K562 (cell line): ENCODE measurements around the gene CACTIN. TPM values are rescaled to one million over a fixed set of nuclear protein-coding genes. Genes with fewer than 3 reads are reported as not detected.

ENCODE experiments used
- ARHGAP35 ChIP-seq: fragments of 450-650 bp; IDR thresholded peaks from 2 replicates; pipeline ENCODE4 v1.6.1; 2018; ENCODE audit not compliant: partially characterized antibody
- BMI1 ChIP-seq: fragments of 150-350 bp; IDR thresholded peaks from 2 replicates; pipeline ENCODE4 v1.6.1; 2014; ENCODE audit warnings: low read length
- CCNT2 ChIP-seq: IDR thresholded peaks from 2 replicates; pipeline ENCODE4 v1.6.1; 2011; ENCODE audit warnings: borderline replicate concordance, low read depth, mild to moderate bottlenecking, moderate library complexity, mixed read lengths, low read length; ENCODE audit not compliant: insufficient read length; ENCODE audit errors: extremely low read depth
- CXXC5 ChIP-seq: fragments of 250-450 bp; sonication (Bioruptor Pico); IDR thresholded peaks from 2 replicates; pipeline ENCODE4 v1.8.0; 2022; ENCODE audit warnings: inconsistent platforms, mild to moderate bottlenecking, moderate library complexity
- FOXP1 ChIP-seq: sonication (generic); formaldehyde crosslinking; IDR thresholded peaks from 2 replicates; pipeline ENCODE4 v1.8.0; 2022; ENCODE audit warnings: mild to moderate bottlenecking, missing genetic modification reagents
- HMGN3 ChIP-seq: IDR thresholded peaks from 2 replicates; pipeline ENCODE4 v1.6.1; 2011; ENCODE audit warnings: borderline replicate concordance, low read depth, mild to moderate bottlenecking, mixed read lengths, low read length; ENCODE audit not compliant: insufficient read length; ENCODE audit errors: extremely low read depth
- L3MBTL2 ChIP-seq: fragments of 450-650 bp; IDR thresholded peaks from 2 replicates; pipeline ENCODE4 v1.6.1; 2016; ENCODE audit warnings: mild to moderate bottlenecking, moderate library complexity
- PCBP2 ChIP-seq: fragments of 200-400 bp; formaldehyde crosslinking; IDR thresholded peaks from 2 replicates; pipeline ENCODE4 v1.6.1; 2018; ENCODE audit warnings: low read length, low read depth, mild to moderate bottlenecking, moderate library complexity; ENCODE audit not compliant: poor library complexity, severe bottlenecking
- PHB ChIP-seq: fragments of 250-450 bp; sonication (Bioruptor Pico); IDR thresholded peaks from 2 replicates; pipeline ENCODE4 v1.5.0; 2021
- PHF20 ChIP-seq: fragments of 450-650 bp; IDR thresholded peaks from 2 replicates; pipeline ENCODE4 v1.6.1; 2018; ENCODE audit not compliant: partially characterized antibody
- POLR2A ChIP-seq: fragments of 450-650 bp; conservative IDR thresholded peaks from 2 replicates; pipeline ENCODE4 v1.6.1; 2016
- RHOXF2B ChIP-seq: fragments of 250-450 bp; sonication (Bioruptor Pico); conservative IDR thresholded peaks from 2 replicates; pipeline ENCODE4 v1.5.1; 2021
- XRCC5 ChIP-seq: fragments of 200-400 bp; formaldehyde crosslinking; IDR thresholded peaks from 2 replicates; pipeline ENCODE4 v1.6.1; 2017; ENCODE audit warnings: low read depth, mild to moderate bottlenecking, low read length
- ZNF311 ChIP-seq: fragments of 250-450 bp; sonication (Bioruptor Pico); IDR thresholded peaks from 2 replicates; pipeline ENCODE4 v1.4.0; 2020; ENCODE audit warnings: mild to moderate bottlenecking, moderate library complexity
- ZZZ3 ChIP-seq: fragments of 450-650 bp; IDR thresholded peaks from 2 replicates; pipeline ENCODE4 v1.6.1; 2016; ENCODE audit warnings: antibody characterized with exemption, mild to moderate bottlenecking, moderate library complexity
- polyA plus RNA-seq, 8 experiments: library from polyadenylated mRNA; depleted of rRNA in 4 of 8; stranded (reverse) in 5 of 8; unstranded in 3 of 8; fragments of >200 nt; fragmentation: Nextera tagmentation in 2 of 8; fragmentation: Illumina TruSeq in 1 of 8; extraction: Ambion mirVana in 2 of 8; extraction: Trizol in 1 of 8; gene quantifications; 2 replicates each; pipeline versions ENCODE4 v1.2.1 to v1.2.3, GENCODE V29; 2011 to 2014; ENCODE audit warnings: inconsistent platforms in 1 of 8, missing spikeins in 1 of 8
- total RNA-seq, 7 experiments: library from RNA; depleted of rRNA in 6 of 7; stranded (reverse); fragments of >200 nt in 6 of 7; fragmentation: Illumina TruSeq in 2 of 7; extraction: Trizol in 2 of 7; gene quantifications; 2 replicates each; pipeline versions ENCODE4 v1.2.1 to v1.2.3, GENCODE V29; 2011 to 2021; ENCODE audit warnings: low replicate concordance in 1 of 7
- TF ChIP-seq, protein P1 (sequence below): fragments of 250-450 bp; sonication (Bioruptor Pico); IDR thresholded peaks from 2 replicates; pipeline ENCODE4 v1.8.0; 2021; ENCODE audit warnings: borderline replicate concordance, mild to moderate bottlenecking, moderate library complexity; ENCODE audit not compliant: poor library complexity, severe bottlenecking
- TF ChIP-seq, protein P2 (sequence below): sonication (generic); formaldehyde crosslinking; IDR thresholded peaks from 2 replicates; pipeline ENCODE4 v1.8.0; 2023; ENCODE audit warnings: missing genetic modification reagents, mild to moderate bottlenecking, borderline replicate concordance
- TF ChIP-seq, protein P3 (sequence below): fragments of 250-450 bp; sonication (Bioruptor Pico); IDR thresholded peaks from 2 replicates; pipeline ENCODE4 v1.9.0; 2021; ENCODE audit warnings: mild to moderate bottlenecking
- TF ChIP-seq, protein P4 (sequence below): sonication (generic); formaldehyde crosslinking; IDR thresholded peaks from 2 replicates; pipeline ENCODE4 v1.8.0; 2022; ENCODE audit warnings: mild to moderate bottlenecking, missing genetic modification reagents
- TF ChIP-seq, protein P5 (sequence below): fragments of 250-450 bp; sonication (Bioruptor Pico); IDR thresholded peaks from 2 replicates; pipeline ENCODE4 v1.5.0; 2021

Gene CACTIN
- total and polyA plus RNA-seq, 9 of the 15 experiments (the other 6 are each of a cell fraction or from before 2014, with no cell fraction given): 0.15 to 49.2 (median 15.0) TPM

DNA sequence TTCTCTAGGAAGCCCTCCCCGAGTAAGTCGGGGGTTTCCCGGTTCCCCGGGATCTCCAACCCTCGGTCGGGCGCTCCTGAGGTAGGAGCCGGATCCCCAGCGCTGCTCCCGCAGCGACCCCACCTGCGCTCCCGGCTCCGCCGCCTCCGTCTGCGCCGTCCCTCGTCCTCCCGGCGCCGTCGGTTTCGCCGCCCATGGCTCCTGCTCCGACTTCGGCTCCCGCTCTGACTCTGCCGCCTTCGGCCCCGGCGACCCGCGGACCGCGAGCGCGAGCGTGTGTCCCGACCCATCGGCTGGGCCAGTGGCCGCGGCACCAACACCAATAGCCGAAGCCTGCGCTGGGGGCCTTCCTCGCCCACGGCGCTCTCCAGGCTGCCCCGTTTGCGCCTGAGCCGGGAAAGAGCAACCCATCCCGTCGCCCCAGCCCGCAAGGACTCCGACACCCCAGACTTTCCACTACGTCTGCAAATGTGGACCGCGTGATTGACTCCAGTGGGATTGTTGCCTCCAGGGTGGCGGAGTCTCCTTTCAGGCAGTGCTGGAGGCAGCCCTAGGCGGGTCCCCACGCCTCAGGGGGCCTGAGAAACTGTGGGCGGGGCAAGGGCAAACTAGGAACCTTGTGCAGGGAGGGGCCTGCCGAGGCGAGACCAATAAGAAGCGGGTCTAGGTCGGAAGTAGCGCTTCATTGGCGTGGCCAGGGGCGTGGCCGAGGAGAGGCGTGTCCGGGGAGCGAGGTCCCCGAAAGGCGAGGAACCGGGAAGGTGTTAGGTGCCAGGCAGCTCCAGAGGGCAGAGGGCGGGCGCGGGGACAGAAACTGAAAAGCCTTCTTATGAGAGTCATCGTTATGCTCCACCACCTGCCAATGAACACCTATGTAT lies at the start of gene CACTIN (continued):
- TF ChIP-seq BMI1 (no peak), L3MBTL2 (peak; percentile 96), ZNF311 (CRISPR knock-in tag) (no peak), HMGN3 (peak; percentile 59), CXXC5 (CRISPR knock-in tag) (peak; percentile 81), ZZZ3 (no peak), POLR2A (peak; percentile 91), RHOXF2B (CRISPR knock-in tag) (no peak; the same call in 1 of the 2 replicates), PCBP2 (no peak), ARHGAP35 (no peak), PHF20 (peak; percentile 98), CCNT2 (peak; percentile 75), XRCC5 (peak; percentile 51), PHB (CRISPR knock-in tag) (no peak), FOXP1 (CRISPR knock-in tag) (peak; percentile 85)
- TF ChIP-seq, protein P1, sequence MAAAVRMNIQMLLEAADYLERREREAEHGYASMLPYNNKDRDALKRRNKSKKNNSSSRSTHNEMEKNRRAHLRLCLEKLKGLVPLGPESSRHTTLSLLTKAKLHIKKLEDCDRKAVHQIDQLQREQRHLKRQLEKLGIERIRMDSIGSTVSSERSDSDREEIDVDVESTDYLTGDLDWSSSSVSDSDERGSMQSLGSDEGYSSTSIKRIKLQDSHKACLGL (CRISPR knock-in tag): peak; percentile 61
- TF ChIP-seq, protein P2, sequence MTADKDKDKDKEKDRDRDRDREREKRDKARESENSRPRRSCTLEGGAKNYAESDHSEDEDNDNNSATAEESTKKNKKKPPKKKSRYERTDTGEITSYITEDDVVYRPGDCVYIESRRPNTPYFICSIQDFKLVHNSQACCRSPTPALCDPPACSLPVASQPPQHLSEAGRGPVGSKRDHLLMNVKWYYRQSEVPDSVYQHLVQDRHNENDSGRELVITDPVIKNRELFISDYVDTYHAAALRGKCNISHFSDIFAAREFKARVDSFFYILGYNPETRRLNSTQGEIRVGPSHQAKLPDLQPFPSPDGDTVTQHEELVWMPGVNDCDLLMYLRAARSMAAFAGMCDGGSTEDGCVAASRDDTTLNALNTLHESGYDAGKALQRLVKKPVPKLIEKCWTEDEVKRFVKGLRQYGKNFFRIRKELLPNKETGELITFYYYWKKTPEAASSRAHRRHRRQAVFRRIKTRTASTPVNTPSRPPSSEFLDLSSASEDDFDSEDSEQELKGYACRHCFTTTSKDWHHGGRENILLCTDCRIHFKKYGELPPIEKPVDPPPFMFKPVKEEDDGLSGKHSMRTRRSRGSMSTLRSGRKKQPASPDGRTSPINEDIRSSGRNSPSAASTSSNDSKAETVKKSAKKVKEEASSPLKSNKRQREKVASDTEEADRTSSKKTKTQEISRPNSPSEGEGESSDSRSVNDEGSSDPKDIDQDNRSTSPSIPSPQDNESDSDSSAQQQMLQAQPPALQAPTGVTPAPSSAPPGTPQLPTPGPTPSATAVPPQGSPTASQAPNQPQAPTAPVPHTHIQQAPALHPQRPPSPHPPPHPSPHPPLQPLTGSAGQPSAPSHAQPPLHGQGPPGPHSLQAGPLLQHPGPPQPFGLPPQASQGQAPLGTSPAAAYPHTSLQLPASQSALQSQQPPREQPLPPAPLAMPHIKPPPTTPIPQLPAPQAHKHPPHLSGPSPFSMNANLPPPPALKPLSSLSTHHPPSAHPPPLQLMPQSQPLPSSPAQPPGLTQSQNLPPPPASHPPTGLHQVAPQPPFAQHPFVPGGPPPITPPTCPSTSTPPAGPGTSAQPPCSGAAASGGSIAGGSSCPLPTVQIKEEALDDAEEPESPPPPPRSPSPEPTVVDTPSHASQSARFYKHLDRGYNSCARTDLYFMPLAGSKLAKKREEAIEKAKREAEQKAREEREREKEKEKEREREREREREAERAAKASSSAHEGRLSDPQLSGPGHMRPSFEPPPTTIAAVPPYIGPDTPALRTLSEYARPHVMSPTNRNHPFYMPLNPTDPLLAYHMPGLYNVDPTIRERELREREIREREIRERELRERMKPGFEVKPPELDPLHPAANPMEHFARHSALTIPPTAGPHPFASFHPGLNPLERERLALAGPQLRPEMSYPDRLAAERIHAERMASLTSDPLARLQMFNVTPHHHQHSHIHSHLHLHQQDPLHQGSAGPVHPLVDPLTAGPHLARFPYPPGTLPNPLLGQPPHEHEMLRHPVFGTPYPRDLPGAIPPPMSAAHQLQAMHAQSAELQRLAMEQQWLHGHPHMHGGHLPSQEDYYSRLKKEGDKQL (CRISPR knock-in tag): 0 out of 2 replicates have a peak, but pooled peaks have one; percentile 41
- TF ChIP-seq, protein P3, sequence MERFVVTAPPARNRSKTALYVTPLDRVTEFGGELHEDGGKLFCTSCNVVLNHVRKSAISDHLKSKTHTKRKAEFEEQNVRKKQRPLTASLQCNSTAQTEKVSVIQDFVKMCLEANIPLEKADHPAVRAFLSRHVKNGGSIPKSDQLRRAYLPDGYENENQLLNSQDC: no peak
- TF ChIP-seq, protein P4, sequence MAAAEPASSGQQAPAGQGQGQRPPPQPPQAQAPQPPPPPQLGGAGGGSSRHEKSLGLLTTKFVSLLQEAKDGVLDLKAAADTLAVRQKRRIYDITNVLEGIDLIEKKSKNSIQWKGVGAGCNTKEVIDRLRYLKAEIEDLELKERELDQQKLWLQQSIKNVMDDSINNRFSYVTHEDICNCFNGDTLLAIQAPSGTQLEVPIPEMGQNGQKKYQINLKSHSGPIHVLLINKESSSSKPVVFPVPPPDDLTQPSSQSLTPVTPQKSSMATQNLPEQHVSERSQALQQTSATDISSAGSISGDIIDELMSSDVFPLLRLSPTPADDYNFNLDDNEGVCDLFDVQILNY: no peak
- TF ChIP-seq, protein P5, sequence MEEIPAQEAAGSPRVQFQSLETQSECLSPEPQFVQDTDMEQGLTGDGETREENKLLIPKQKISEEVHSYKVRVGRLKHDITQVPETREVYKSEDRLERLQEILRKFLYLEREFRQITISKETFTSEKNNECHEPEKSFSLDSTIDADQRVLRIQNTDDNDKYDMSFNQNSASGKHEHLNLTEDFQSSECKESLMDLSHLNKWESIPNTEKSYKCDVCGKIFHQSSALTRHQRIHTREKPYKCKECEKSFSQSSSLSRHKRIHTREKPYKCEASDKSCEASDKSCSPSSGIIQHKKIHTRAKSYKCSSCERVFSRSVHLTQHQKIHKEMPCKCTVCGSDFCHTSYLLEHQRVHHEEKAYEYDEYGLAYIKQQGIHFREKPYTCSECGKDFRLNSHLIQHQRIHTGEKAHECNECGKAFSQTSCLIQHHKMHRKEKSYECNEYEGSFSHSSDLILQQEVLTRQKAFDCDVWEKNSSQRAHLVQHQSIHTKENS (CRISPR knock-in tag): no peak
